Fibroblast of the aortic adventitia (primary cell): ENCODE data around the gene F11. TPM values are rescaled to one million over a fixed set of nuclear protein-coding genes. Genes with fewer than 3 reads are reported as not detected.
A peak's percentile ranks its signal among the peaks of the same experiment; 100 is the strongest.

Source experiments
- DNase-seq: peaks from one replicate; pipeline ENCODE4 v3.0.0-alpha.2; 2010; ENCODE audit warnings: low read depth
- H3K4me3 ChIP-seq: 2 replicates; pipeline ENCODE4 v1.5.1; 2011; ENCODE audit warnings: low read depth, mild to moderate bottlenecking, control low read depth, low read length, moderate library complexity
- CTCF ChIP-seq: IDR thresholded peaks from 2 replicates; pipeline ENCODE4 v1.5.1; 2011; ENCODE audit warnings: mild to moderate bottlenecking, low read length, control low read depth, inconsistent platforms; ENCODE audit not compliant: insufficient read depth
- total RNA-seq: library from RNA; depleted of rRNA; stranded (reverse); fragments of >200 nt; gene quantifications from 2 replicates; pipeline ENCODE4 v1.2.3, GENCODE V29; 2012; ENCODE audit warnings: low replicate concordance

The F11 gene
- total RNA-seq = not detected in 2 replicates

DNA sequence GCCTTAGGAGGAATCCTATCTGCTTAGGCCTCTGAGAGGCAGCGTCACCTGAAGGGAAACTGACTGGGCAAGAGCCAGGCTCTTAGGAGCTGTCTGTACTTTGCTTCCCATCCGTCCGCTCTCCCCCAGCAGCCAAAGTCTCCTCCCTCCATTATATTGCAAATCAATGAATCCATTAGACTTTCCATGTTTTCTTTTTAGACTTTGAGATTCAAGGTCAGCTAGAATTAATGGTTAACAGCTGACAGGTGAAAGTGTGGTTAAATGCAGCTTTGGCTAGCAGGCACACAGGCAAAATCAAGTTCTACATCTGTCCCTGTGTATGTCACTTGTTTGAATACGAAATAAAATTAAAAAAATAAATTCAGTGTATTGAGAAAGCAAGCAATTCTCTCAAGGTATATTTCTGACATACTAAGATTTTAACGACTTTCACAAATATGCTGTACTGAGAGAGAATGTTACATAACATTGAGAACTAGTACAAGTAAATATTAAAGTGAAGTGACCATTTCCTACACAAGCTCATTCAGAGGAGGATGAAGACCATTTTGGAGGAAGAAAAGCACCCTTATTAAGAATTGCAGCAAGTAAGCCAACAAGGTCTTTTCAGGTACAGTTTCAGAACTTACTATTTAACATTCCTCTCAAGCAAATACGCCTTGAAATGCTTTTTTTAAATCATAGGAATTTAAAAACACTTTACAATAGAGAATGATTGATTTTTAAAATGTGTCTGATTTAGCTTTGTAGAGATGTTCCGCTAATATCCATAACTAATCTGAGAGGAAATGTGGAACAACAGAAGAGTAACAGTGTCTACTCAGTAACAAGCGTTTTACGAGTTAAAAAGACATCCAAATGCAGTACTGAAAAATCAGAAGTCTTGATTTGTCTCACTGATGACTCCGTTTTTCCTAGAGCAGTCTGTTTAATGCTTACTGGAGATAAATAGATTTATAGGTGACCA is at the start of gene F11:
F11 (plus strand) TSS at position 507 of the 970 bp plus-strand sequence. CDS start 948 bp downstream, outside the sequence.
- DNase-seq = no peak
- H3K4me3 ChIP-seq = no peak within 1 kb of the TSS
- TF ChIP-seq CTCF = no peak

DNA sequence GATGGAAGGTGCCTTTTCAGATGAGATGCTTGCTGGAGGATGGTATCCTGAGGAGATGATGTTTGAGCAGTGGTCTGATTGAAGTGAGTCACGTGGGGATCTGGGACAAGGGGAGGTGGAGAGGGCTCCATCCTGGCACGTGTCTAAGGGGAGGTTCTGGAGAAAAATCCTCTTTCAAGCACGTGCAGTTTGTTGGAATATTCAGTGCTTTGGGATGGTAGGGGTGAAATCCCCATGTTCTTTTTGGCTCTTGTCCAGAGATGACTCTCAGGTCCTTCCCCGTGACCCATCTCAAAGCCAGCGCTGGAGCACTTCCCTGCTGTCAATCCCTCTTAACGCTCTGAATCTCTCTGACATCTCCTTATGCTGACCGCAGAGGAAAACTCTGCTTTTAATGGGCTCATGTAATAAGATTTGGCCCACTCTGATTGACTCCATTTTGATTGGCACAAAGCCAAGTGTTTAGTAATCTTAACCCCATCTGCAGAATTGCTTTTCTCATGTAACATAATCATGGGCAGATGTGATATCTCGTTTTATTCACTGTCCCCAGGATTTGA is 49.4 kb upstream of the F11 start:
- DNase-seq = peak; percentile 16
- H3K4me3 ChIP-seq = no peak overlapping the region
- no peak for TF ChIP-seq CTCF

GRCh38 chr4:186217733-186218293 is 48.2 kb upstream of the F11 start:
- H3K4me3 ChIP-seq = no peak overlapping the region
- DNase-seq = no peak
- no peak for TF ChIP-seq CTCF

- no peak for DNase-seq
- H3K4me3 ChIP-seq = no peak overlapping the region
- no peak for TF ChIP-seq CTCF
Measured at GRCh38 chr4:186221624-186222023, 44.4 kb upstream of the F11 start.

DNA sequence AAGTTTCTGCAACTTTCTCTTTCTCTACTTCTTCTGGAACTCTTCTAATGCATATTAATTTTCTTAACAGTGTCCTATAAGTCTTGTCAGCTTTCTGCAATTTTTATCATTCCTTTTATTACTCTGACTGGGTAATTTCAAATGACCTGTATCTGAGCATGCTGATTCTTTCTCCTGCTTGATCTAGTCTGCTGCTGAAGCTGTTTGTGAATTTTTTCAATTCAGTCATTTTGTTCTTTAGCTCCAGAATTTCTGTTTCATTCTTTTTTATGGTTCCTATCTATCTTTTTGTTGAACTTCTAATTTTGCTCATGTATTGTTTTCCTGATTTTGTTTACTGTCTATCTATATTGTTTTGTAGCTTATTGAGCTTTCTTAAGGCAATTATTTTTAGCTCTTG is 40.1 kb upstream of the F11 start:
- no peak for TF ChIP-seq CTCF
- DNase-seq = no peak
- H3K4me3 ChIP-seq = no peak overlapping the region

GRCh38 chr4:186226521-186227189 is 39.3 kb upstream of the F11 start:
- DNase-seq = no peak
- no peak for TF ChIP-seq CTCF
- H3K4me3 ChIP-seq = no peak overlapping the region
